ENCODE results near the gene RNF217.
"Not testable (repeated sequence)": the region's sequence is repeated elsewhere in the genome, so short reads cannot be mapped to it uniquely, and the experiment has no call there.

RNF217 gene

DNA sequence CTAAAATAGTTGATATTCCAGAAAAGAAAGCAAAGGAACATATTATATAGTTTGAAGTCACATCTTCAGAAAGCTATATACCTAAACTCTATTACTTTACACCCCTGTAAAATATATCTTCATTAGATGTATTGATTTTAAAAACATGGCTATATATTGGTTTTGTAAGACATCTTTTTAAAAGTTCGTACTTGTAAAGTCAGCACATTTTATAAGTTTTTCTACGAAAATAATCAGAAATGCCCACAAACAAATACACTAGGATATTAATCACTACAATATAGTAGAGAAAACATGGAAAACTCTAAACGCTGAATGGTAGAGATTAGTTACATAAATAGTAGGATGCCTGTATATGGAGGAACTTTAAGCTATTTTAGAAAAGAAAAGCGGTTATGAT is 52.9 kb downstream of the RNF217 start:
- no peak for DNase-seq (ENCODE audit: low read depth in 2 of 2)

DNA sequence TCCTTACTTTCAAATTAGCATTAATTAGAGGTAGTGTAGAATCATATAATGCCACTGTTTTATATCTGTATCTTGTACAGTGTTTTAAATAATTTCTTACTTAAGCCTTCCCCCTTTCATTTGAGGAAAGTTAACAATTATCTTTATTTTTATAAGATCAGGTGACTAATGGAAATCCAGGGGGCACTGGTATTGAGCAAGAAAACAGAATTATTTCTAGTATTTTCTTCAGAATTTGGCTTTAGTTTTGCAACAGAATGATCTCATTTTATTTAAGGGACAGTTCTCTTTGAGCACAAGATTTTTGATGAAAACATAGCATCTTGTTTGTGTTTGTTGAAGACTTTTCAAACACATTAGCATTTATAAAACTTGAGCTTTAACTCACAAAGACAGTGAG is 55.9 kb downstream of the RNF217 start:
- DNase-seq (ENCODE audit: low read depth in 2 of 2) = no peak

DNA sequence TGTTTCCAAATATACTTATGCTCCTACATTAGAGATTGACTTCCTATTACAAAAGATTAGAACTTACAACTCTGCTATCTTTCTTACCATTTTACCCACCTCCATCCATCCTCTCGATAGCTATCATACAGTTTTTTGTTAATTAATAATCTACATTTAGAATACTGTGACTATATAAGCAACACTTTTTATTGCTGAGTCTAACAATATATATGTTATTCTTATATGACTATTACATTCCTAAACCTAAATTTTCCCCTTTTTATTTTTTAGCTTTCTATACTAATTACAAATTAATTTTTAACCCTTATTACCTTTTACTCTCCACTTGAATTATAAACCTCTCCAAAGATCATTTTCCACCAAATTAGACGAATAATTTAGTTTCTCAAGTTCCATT is 57.0 kb downstream of the RNF217 start:
- no peak for DNase-seq (ENCODE audit: low read depth in 2 of 2)

DNA sequence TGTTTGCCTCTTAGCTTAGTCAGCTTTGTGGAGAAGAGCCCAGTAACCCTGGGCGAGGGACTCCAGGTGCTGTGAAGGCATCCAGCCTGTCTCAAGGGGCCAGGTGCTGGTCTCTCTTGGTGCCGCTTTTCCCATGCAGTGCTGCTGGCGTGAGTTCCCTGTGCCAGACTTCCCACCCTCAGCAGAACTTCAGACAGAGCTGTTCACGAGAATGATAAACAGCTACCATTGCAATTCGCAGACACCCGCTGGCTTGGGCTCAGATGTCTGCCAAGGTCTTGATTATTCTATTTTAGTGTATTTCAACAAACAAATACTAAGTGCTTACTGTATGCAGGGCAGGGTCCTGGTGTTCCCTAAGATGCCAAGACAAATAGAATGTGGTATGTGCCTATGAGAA is 57.7 kb downstream of the RNF217 start:
- DNase-seq (ENCODE audit: low read depth in 2 of 2) = no peak

DNA sequence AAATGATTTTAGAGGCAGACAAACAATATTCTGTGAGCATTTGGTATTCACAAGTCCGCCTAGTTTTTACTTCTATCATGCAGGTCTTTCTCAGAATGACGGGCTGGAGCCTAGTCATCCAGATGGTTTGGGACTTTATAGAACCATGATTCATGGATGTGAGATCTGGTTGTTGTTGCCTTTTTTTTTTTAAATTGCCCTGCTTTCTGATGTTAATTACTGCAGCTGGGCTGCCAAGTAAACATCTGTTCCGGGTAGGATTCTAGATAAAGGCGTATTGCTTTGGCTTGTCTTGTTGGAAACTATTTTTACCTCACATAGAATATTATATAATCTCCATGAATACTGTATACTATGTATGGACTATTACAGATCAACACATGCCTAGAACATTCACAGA is 58.1 kb downstream of the RNF217 start:
- no peak for DNase-seq (ENCODE audit: low read depth in 2 of 2)

DNA sequence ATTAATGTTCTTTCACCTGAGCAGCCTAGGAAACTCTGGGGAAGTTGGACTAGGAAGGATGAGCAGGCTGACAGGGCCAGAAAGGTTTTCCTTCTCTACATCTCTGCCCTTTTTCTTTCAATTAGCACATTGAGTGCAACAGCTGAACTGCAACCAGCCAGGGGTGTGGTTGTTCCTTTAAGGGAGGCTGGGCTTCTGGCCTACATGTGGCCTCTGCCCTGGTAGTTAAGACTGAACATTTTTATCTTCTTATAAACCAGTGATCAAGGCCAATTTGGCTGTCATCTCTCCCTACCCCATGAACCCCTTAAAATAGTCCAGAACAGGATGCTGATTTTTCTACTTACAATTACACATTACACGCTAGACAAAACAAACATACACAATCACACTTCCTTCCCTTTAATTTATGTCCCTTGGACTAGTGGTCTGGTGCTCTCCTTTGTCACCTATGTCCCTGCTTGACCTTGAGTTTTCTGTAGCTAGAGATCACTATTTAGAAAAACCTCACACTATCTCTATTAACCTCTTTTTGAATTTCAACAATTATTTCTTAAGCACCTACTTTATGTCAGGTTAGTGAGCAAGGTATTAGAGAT is 60.3 kb downstream of the RNF217 start:
- DNase-seq (ENCODE audit: low read depth in 2 of 2) = no peak

DNA sequence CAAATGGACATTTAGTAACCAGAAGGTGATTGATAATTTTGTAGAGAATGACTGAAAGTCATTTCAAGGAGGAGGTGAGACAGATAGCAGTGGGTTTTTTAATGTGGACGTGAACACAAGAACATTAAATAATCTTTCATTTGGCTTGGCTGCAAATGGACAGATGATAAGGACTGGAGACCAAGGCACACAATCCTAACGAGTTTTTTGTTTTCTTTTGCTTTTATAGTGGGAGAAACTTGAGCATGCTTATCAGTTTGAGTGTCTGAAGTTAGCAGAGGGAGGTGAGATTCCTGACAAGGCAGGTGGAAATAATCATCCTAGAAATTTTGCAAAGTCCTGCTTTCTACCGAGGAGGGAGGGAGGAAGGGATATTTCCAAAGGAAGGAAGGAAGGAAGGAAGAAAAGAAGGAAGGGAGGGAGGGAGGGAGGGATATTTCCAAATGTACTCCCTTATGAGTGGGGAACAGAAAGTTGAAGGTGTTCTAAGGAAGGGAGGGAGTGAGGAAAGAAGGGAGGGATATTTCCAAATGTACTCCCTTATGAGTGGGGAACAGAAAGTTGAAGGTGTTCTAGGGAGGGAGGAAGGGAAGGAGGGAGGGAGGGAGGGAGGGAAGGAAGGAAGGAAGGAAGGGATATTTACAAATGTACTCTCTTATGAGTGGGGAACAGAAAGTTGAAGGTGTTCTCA is 63.1 kb downstream of the RNF217 start:
- no peak for DNase-seq (ENCODE audit: low read depth in 2 of 2)

DNA sequence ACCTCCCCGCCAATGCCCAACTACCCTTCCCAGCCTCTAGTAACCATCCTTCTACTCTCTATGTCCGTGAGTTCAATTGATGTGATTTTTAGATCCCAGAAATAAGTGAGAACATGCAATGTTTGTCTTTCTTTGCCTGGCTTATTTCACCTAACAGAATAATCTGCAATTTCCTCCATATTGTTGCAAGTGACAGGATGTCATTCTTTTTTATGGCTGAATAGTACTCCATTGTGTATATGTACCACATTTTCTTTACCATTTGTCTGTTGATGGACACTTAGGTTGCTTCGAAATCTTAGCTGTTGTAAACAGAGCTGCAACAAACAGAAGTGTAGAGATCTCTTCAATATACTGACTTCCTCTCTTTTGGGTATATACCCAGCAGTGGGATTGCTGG is 65.0 kb downstream of the RNF217 start:
- DNase-seq (ENCODE audit: low read depth in 2 of 2) = no peak

DNA sequence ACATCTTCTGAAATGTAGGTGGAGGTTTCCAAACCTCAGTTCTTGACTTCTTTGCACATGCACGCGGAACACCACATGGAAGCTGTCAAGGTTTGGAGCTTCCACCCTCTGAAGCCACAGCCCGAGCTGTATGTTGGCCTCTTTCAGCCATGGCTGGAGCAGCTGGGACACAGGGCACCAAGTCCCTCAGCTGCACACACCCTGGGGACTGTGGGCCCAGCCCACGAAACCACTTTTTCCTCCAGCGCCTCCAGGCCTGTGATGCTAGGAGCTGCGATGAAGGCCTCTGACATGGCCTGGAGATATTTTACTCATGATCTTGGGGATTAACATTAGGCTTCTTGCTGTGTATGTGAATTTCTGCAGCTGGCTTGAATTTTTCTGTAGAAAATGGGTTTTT is 68.7 kb downstream of the RNF217 start:
- no peak for DNase-seq (ENCODE audit: low read depth in 2 of 2)

DNA sequence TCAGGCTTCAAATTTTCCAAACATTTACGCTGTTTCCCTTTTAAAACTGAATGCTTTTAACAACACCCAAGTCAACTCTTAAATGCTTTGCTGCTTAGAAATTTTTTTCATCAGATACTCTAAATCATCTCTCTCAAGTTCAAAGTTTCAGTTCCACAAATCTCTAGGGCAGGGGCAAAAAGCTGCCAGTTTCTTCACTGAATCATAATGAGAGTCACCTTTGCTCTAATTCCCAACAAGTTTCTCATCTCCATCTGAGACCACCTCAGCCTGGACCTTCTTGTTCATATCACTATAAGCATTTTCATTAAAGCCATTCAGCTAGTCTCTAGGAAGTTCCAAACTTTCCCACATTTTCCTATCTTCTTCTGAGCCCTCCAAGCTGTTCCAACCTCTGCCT is 69.1 kb downstream of the RNF217 start:
- DNase-seq (ENCODE audit: low read depth in 2 of 2) = no peak

DNA sequence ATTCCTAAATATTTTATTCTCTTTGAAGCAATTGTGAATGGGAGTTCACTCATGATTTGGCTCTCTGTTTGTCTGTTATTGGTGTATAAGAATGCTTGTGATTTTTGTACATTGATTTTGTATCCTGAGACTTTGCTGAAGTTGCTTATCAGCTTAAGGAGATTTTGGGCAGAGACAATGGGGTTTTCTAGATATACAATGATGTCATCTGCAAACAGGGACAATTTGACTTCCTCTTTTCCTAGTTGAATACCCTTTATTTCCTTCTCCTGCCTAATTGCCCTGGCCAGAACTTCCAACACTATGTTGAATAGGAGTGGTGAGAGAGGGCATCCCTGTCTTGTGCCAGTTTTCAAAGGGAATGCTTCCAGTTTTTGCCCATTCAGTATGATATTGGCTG is 72.7 kb downstream of the RNF217 start:
- DNase-seq (ENCODE audit: low read depth in 2 of 2) = not testable (repeated sequence)

DNA sequence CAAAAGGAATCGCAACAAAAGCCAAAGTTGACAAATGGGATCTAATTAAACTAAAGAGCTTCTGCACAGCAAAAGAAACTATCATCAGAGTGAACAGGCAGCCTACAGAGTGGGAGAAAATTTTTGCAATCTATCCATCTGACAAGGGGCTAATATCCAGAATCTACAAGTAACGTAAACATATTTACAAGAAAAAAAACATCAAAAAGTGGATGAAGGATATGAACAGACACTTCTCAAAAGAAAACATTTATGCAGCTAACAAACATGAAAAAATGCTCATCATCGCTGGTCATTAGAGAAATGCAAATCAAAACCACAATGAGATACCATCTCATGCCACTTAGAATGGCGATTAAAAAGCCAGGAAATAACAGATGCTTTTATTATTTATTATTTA is 74.2 kb downstream of the RNF217 start:
- not testable (repeated sequence) for DNase-seq (ENCODE audit: low read depth in 2 of 2)

DNA sequence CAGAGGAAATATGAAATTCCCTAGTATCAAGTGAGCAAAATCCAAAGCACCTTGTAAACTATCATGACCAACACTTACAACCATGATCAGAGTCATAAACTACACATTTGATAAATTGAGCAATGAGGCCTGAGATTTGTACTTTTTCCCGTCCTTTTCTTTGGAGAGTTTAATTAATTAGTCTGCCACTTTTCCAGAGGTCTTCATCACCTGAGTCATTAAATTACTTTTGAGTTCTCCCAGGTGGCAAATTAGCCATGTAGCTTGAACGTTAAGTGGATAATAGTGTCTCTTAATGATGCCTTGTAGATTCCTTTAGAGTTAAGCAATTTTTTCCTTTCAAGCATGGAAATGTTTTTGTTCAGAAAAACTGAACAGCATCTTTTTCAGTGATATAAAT is 75.6 kb downstream of the RNF217 start:
- DNase-seq (ENCODE audit: low read depth in 2 of 2) = no peak

DNA sequence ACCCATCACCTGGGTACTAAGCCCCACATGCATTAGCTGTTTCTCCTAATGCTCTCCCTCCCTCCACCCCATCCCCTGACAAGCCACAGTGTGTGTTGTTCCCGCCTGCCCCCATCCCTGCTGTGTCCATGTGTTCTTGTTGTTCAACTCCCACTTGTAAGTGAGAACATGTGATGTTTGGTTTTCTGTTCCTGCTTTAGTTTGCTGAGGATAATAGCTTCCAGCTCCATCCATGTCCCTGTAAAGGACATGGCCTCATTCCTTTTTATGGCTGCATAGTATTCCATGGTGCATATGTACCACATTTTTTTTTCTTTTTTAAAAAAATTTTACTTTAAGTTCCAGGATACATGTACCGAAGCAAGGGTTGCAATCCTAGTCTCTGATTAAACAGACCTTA is 76.7 kb downstream of the RNF217 start:
- no peak for DNase-seq (ENCODE audit: low read depth in 2 of 2)

DNA sequence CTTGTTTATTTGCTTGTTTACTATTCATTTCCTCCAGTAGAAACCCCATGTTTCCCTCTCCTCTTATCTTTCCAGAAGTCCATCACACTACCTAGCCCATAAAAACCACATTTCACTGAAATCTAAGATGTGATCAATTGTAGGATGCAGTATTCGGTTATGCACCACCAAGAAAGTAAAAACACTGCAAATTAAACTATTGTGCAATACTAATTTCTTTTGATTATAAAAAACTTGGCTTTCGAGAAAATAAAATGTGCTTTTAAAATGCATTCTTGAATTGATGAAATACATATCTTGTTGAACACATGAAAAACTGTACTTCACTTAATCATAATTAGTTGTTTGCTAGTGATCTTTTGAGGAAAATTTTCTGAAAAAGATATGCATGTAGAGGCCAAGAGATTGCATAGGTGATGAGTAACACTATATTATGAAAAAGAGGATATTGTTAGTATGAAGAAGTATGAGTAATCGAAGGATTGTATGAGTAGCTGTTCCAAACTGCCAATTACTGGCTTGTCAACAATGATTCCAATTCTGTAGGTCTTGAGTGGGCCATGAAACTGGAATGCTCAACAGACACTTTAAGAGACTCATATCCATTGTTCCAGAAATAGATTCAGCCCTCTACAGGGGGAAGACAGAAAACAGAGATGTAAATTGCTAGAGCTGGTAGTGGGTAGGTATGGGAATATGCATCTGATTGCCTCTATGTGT is 79.7 kb downstream of the RNF217 start:
- no peak for DNase-seq (ENCODE audit: low read depth in 2 of 2)

DNA sequence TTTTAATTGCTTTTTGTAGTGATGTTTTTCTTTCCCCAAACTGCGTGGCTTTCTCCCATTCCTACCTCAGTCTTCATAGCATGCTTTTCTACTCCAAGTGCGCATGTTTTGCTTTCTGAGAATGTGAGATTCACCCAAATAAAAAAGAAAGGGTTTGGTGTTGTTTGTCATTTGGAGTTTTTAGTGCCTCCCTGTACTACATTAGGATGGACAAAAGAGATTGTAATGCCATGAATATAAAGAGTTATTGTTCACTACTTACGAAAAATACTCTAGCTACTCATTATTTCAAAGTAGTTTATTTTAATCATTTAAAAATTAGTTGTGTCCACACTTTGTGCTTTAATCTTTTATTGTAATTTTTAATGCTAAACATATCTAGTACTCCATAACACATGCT is 81.8 kb downstream of the RNF217 start:
- no peak for DNase-seq (ENCODE audit: low read depth in 2 of 2)

DNA sequence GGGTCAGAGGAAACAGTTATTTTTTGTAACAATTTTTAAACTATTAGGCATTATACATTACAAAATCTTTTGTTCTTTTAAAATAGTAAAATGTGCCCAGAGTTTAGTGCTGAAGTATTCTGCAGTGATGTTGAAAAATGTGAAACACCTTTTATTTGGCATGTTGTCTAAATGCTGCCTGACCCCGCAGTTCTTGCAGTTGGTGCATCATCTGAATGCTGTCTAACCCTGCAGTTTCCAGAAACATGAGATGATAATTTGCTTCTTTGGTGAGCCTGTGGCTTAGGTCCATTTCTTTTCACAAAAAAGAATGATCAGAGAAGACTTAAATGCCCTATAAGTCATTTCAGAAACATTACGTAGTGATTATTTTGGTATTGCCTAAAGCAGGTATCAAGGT is 82.4 kb downstream of the RNF217 start:
- no peak for DNase-seq (ENCODE audit: low read depth in 2 of 2)

DNA sequence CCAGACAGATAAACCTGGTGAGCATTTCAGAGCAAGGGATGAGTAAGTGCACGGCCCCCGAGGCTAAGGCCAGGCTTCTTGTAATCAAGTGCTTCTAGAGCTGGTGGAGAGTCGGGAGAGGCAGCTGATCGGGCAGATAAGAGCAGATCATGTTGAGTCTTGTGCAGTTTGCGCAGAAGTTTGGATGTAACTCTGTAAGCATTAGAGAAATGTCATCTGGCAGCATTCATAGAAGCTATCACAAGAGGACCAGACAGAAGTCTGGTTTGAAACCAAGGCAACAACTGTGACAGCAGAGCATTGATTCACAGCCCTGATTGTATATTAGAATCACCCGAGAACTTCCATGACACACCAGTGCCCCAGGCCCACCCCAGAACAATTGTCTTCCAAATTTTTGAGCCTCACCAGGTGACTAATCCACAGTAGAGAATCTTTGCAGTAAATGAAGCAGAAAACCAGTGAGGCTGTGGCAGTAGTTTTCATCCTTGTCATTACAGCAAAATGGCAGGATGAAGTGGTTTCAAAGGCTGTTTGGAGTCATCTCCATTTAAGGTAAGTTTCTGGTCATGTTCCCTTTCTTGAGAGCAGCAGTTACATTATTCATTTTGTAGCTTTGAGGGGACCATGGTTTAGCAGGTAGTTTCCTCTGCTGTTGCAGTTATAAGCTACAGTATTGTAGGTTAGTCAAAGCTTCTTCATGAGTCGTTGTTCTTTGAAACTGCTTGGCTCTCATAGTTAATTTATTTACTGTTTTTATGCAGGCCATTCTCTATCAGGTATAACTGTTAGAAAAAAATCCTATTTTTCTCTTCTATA is 84.1 kb downstream of the RNF217 start:
- no peak for DNase-seq (ENCODE audit: low read depth in 2 of 2)

DNA sequence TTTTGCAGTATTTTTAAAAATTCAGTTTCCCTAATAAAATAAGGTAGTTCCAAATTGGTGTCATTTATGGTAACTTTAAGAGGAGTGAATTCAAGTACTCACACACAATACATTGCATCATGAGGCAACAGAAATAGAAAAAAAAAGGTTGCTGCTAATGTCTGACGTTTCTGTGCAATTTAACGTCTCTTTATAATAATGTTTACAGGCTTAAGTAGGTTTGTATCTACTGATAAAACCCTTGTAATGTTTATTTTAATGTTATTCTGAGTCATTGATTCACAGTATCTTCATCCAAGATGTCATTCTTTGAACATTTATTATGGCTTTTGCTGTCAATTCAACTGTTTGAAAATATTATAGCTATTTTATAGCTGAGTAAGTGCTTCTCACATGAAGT is 86.0 kb downstream of the RNF217 start:
- no peak for DNase-seq (ENCODE audit: low read depth in 2 of 2)

DNA sequence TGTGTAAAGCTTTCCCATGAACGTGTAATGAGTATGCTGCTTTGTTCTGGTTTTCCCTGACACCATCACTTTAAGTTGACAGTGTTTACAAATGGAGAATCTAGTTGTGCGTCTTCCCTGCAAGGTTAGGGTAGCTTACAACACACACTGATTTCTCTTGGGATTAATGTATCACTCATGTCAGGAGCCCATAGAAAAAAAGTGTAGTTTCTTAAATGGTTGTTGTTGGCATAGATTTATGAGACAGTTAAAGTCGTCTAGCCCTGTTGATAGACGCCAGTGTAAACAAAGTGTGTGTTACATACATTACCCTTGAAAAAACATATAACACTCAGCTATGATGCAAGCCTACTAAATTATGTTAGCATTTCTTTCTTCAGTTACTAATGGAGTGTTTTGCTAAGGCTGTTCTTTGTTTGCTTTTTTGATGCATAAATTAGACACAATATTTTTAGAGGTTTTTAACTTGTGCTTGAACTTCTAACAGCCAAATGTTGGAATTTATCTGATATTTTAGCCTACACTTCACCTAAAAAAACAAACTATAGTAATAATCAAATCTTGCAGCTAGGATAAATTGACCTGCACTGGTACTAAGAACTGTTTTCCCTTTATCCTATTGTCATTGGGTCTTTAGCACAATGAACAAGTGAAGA is 88.6 kb downstream of the RNF217 start:
- no peak for DNase-seq (ENCODE audit: low read depth in 2 of 2)

DNA sequence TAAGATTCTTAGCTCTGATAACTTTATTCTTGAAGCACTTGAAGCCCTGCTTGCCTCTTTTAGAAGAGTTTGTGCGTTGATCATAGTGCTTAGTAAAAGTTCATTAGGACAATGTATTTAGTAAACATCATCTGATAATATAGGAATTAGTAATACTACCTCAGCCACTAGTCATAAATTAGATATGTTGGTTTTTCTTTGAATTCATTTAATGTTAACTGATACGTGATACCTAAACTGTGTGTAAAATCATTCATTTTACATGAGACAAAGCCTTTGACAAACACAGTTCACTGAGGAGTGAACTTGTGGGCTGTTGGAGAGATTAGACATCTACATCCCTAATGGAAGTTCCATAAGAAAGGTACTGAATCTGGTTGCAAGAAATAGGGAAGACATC is 91.6 kb downstream of the RNF217 start:
- no peak for DNase-seq (ENCODE audit: low read depth in 2 of 2)

DNA sequence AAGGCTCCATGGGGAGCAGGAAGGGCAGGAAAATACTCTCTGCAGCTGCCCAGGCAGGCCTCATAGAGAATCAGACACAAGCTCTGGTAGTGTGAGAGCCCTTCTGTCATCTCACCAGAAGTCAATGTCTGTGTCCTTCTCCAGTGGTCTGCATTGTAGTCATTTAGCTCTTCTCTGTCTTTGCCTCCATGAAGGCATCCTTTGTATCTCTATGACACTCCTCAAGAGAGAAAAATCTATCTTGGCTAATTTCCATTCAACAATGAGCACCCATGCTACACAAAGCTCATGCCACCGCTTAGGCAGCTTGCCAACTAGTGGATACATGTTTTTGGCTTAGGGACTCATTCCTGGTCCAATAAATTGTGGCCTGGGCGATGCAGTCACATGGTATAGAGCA is 92.1 kb downstream of the RNF217 start:
- no peak for DNase-seq (ENCODE audit: low read depth in 2 of 2)

Measured in stimulated activated CD4-positive, alpha-beta T cell treated with anti-CD3 and anti-CD28 coated beads, Interleukin-1b, Interleukin-23, amount 100 ng/mL, for 4 hours (primary cell).